OCI-LY7 (cell line): ENCODE measurements around the gene MYL4. TPM values are rescaled to one million over a fixed set of nuclear protein-coding genes. Genes with fewer than 3 reads are reported as not detected.
"Not testable (repeated sequence)": the region's sequence is repeated elsewhere in the genome, so short reads cannot be mapped to it uniquely, and the experiment has no call there.

Source experiments
- BruUV-seq: library from RNA; stranded (reverse); fragments of 400-500 nt; replicated peaks from 2 replicates; lab custom pipeline; 2021; lab: Mats Ljungman, UMichigan
- CTCF ChIA-PET: fragments of 300-600 bp; sonication (Branson Sonifier 250); formaldehyde crosslinking; loops from one replicate; lab custom pipeline; 2022; ENCODE audit warnings: antibody characterized with exemption; ENCODE audit not compliant: unreplicated experiment; lab: Charles Lee
- POLR2A ChIA-PET: fragments of 300-600 bp; sonication (Branson Sonifier 250); formaldehyde crosslinking; loops from one replicate; lab custom pipeline; 2022; ENCODE audit warnings: antibody characterized with exemption; lab: Charles Lee
- DNase-seq: peaks from one replicate; pipeline ENCODE4 v3.0.0-alpha.2; 2015; ENCODE audit warnings: low spot score
- H2AFZ ChIP-seq: fragments of 200-600 bp; sonication (generic), shearing (Covaris generic); 2 replicates; pipeline ENCODE4 v1.6.1; 2014; ENCODE audit warnings: mild to moderate bottlenecking, antibody characterized with exemption, low read length, moderate library complexity
- H3K27ac ChIP-seq: fragments of 200-600 bp; sonication (generic); 2 replicates; pipeline ENCODE4 v1.5.1; 2014; ENCODE audit warnings: mixed run types, low read depth, mild to moderate bottlenecking, moderate library complexity, low read length, inconsistent platforms; ENCODE audit not compliant: poor library complexity, severe bottlenecking
- H3K36me3 ChIP-seq: fragments of 200-600 bp; sonication (generic); 2 replicates; pipeline ENCODE4 v1.6.1; 2014; ENCODE audit warnings: mild to moderate bottlenecking, antibody characterized with exemption, low read length, moderate library complexity, mixed read lengths; ENCODE audit not compliant: insufficient read depth
- H3K4me1 ChIP-seq: fragments of 200-600 bp; sonication (generic); 2 replicates; pipeline ENCODE4 v1.5.1; 2014; ENCODE audit warnings: mild to moderate bottlenecking, low read length; ENCODE audit not compliant: insufficient read depth, poor library complexity, severe bottlenecking
- H3K4me2 ChIP-seq: fragments of 200-600 bp; sonication (generic); 2 replicates; pipeline ENCODE4 v1.6.1; 2014; ENCODE audit warnings: mild to moderate bottlenecking, low read length
- H3K4me3 ChIP-seq: fragments of 200-600 bp; sonication (generic); 2 replicates; pipeline ENCODE4 v1.5.1; 2014; ENCODE audit warnings: mild to moderate bottlenecking, low read depth, low read length; ENCODE audit not compliant: poor library complexity, severe bottlenecking
- H3K79me2 ChIP-seq: fragments of 200-600 bp; sonication (generic); 2 replicates; pipeline ENCODE4 v1.6.1; 2016; ENCODE audit warnings: low read depth, mild to moderate bottlenecking, low read length, moderate library complexity, mixed read lengths; ENCODE audit not compliant: insufficient read depth
- H3K9me2 ChIP-seq: fragments of 200-600 bp; sonication (generic); 2 replicates; pipeline ENCODE4 v1.6.1; 2016; ENCODE audit warnings: mild to moderate bottlenecking, low read length, mixed read lengths; ENCODE audit not compliant: insufficient read depth
- H3K9me3 ChIP-seq: fragments of 200-600 bp; sonication (generic); 2 replicates; pipeline ENCODE4 v1.6.1; 2014; ENCODE audit warnings: mild to moderate bottlenecking, mixed run types, low read length, mixed read lengths
- H4K20me1 ChIP-seq: fragments of 200-600 bp; sonication (generic); 2 replicates; pipeline ENCODE4 v1.6.1; 2014; ENCODE audit warnings: mild to moderate bottlenecking, antibody characterized with exemption, low read length, moderate library complexity, mixed read lengths; ENCODE audit not compliant: insufficient read depth
- CTCF ChIP-seq: fragments of 200-600 bp; sonication (generic); conservative IDR thresholded peaks from 2 replicates; pipeline ENCODE4 v1.5.1; 2014; ENCODE audit warnings: mild to moderate bottlenecking, antibody characterized with exemption, low read length, moderate library complexity, mixed read lengths
- EZH2phosphoT487 ChIP-seq: fragments of 200-600 bp; sonication (generic); IDR thresholded peaks from 2 replicates; pipeline ENCODE4 v1.6.1; 2018; ENCODE audit warnings: low read depth, borderline replicate concordance, mild to moderate bottlenecking, mixed run types, antibody characterized with exemption, low read length, moderate library complexity, mixed read lengths
- intact Hi-C: fragments of 100-400 bp; cut with micrococcal nuclease; formaldehyde crosslinking; loops from one replicate; pipeline ENCODE4 v1.10.0; 2022; ENCODE audit not compliant: unreplicated experiment
- total RNA-seq, 2 experiments: library from RNA; depleted of rRNA in 1 of 2; stranded (reverse); fragments of >200 nt in 1 of 2; shearing (Covaris generic) in 1 of 2; gene quantifications; 2 replicates each; pipeline ENCODE4 v1.2.3, GENCODE V29; 2014 to 2022

Gene MYL4
- total RNA-seq, 2 experiments from 2014 or later: 0.67 to 2.1 TPM

- CTCF ChIA-PET: no interaction called here
- Histone ChIP-seq H3K27ac (no peak overlapping the region), H3K36me3 (no peaks in the 10 kb centered on the region; the same call in 1 of the 2 replicates), H4K20me1 (no peaks in the 10 kb centered on the region), H3K79me2 (no peaks in the 10 kb centered on the region), H3K4me1 (peaks cover 25% of the 10 kb centered on the region), H3K9me2 (no peaks in the 10 kb centered on the region), H2AFZ (no peak overlapping the region), H3K9me3 (peaks cover 8% of the 10 kb centered on the region; the same call in 1 of the 2 replicates), H3K4me3 (no peak overlapping the region), H3K4me2 (no peak overlapping the region)
- TF ChIP-seq EZH2phosphoT487 (no peak), CTCF (no peak)
- no TSS peak for BruUV-seq
- POLR2A ChIA-PET: no interaction called here
- intact Hi-C loops: loop anchor here (10.0 kb wide), 1 partner anchor 278 kb away; no protein-coding TSS in a partner anchor
- no peak for DNase-seq
Observed at GRCh38 chr17:47223007-47223406, 13.9 kb downstream of the MYL4 start.

- no TSS peak for BruUV-seq
Observed at GRCh38 chr17:47223460-47223859, 14.3 kb downstream of the MYL4 start.

GRCh38 chr17:47224077-47224476 lies 14.9 kb downstream of the MYL4 start:
- H3K4me2 ChIP-seq, BruUV-seq, POLR2A ChIA-PET, H3K9me3 ChIP-seq, H3K4me3 ChIP-seq, H3K27ac ChIP-seq, H4K20me1 ChIP-seq, DNase-seq, CTCF ChIA-PET, H3K79me2 ChIP-seq, H2AFZ ChIP-seq, H3K36me3 ChIP-seq, H3K9me2 ChIP-seq: not testable (repeated sequence)
- intact Hi-C loops: loop anchor here (10.0 kb wide), 1 partner anchor 279 kb away; no protein-coding TSS in a partner anchor
- H3K4me1 ChIP-seq: peaks cover 15% of the 10 kb centered on the region

More at GRCh38 chr17:47223460-47223859, 14.3 kb downstream of the MYL4 start:
- H3K79me2 ChIP-seq: no peaks in the 10 kb centered on the region
- no peaks in the 10 kb centered on the region for H4K20me1 ChIP-seq
- peaks cover 21% of the 10 kb centered on the region for H3K4me1 ChIP-seq
- intact Hi-C loops: loop anchor here (10.0 kb wide), 1 partner anchor 279 kb away; no protein-coding TSS in a partner anchor
- no peak for DNase-seq
- H3K36me3 ChIP-seq: no peaks in the 10 kb centered on the region; the same call in 1 of the 2 replicates
- CTCF ChIA-PET: no interaction called here
- H3K4me3 ChIP-seq: no peak overlapping the region
- no peak overlapping the region for H3K27ac ChIP-seq
- TF ChIP-seq EZH2phosphoT487: no peak
- no peak for TF ChIP-seq CTCF
- H2AFZ ChIP-seq: no peak overlapping the region
- no peak overlapping the region for H3K4me2 ChIP-seq
- POLR2A ChIA-PET: no interaction called here
- peaks cover 8% of the 10 kb centered on the region; the same call in 1 of the 2 replicates for H3K9me3 ChIP-seq
- no peaks in the 10 kb centered on the region for H3K9me2 ChIP-seq
